ENCODE measurements around the gene KCNIP4.
A peak's percentile ranks its signal among the peaks of the same experiment; 100 is the strongest.

Gene KCNIP4

DNA sequence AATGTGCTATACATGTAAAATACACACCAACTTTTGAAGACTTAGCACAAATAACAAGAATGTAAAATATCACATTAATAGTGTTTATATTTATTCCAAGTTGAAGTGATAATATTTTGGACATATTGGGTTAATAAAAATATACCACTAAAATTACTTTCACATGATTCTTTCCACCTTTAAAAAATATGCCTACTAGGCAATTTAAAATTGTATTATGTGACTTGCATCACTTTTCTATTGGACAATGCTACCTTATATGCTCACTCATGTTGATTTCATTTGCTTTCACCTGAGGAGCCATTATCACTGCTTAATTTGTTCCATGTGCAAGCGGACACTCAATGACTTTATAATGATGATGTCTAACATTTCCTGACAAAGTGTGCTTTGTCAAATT is 1251.8 kb downstream of the KCNIP4 start:
- H3K9me3 ChIP-seq (ENCODE audit: insufficient read depth, low read depth, low read length), result no peaks in the 10 kb centered on the region
- H3K79me2 ChIP-seq (ENCODE audit: insufficient read depth, low read length), result peaks cover 14% of the 10 kb centered on the region
- no peaks in the 10 kb centered on the region for H3K9me2 ChIP-seq (replicated peaks; ENCODE audit: low read depth, low read length)
- H3F3A ChIP-seq (ENCODE audit: low read depth), result no peaks in the 10 kb centered on the region
- no peak overlapping the region for H3K4me2 ChIP-seq (ENCODE audit: low read depth, low read length, poor library complexity, severe bottlenecking)
- no peak overlapping the region for H3K4me3 ChIP-seq (ENCODE audit: low read length, poor library complexity, severe bottlenecking)
- no peak for TF ChIP-seq EZH2phosphoT487 (IDR thresholded peaks at IDR 0.05; ENCODE audit: borderline replicate concordance)
- TF ChIP-seq, protein P1, sequence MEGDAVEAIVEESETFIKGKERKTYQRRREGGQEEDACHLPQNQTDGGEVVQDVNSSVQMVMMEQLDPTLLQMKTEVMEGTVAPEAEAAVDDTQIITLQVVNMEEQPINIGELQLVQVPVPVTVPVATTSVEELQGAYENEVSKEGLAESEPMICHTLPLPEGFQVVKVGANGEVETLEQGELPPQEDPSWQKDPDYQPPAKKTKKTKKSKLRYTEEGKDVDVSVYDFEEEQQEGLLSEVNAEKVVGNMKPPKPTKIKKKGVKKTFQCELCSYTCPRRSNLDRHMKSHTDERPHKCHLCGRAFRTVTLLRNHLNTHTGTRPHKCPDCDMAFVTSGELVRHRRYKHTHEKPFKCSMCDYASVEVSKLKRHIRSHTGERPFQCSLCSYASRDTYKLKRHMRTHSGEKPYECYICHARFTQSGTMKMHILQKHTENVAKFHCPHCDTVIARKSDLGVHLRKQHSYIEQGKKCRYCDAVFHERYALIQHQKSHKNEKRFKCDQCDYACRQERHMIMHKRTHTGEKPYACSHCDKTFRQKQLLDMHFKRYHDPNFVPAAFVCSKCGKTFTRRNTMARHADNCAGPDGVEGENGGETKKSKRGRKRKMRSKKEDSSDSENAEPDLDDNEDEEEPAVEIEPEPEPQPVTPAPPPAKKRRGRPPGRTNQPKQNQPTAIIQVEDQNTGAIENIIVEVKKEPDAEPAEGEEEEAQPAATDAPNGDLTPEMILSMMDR (conservative IDR thresholded peaks at IDR 0.05; ENCODE audit: low read length), result no peak
- no peak overlapping the region for H2AFZ ChIP-seq (ENCODE audit: low read length)
- no peaks in the 10 kb centered on the region for H3K27me3 ChIP-seq (ENCODE audit: insufficient read depth, low read length, poor library complexity, severe bottlenecking)
- peaks cover 13% of the 10 kb centered on the region for H3K4me1 ChIP-seq (ENCODE audit: insufficient read depth, low read length, poor library complexity, severe bottlenecking)
- H4K20me1 ChIP-seq (ENCODE audit: insufficient read depth, low read length, poor library complexity, severe bottlenecking), result peaks cover 4% of the 10 kb centered on the region
- no peaks in the 10 kb centered on the region for H3K36me3 ChIP-seq (ENCODE audit: insufficient read depth, low read length)
- H3K9ac ChIP-seq (ENCODE audit: low read depth, low read length, poor library complexity, severe bottlenecking), result no peak overlapping the region

DNA sequence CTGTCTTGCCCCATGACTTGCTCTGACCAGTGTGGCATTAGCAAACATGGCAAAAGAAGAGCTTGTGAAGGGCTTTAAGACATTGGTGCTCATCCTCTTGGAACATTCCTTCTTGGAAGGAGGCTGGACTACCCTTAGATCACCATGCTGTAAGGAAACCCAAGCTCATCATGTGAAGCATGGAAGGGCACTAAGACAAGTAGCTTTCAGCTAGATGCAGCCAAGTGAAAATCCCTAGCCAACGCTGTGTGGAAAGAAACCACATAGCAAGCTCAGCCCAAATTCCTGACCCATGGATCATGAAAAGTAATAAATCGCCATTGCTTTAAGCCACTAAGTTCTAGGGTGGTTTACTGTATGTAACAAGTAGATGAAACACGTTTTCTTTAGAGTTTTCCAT is 1260.7 kb downstream of the KCNIP4 start:
- H3K27me3 ChIP-seq (ENCODE audit: insufficient read depth, low read length, poor library complexity, severe bottlenecking), result no peaks in the 10 kb centered on the region
- H3K9me3 ChIP-seq (ENCODE audit: insufficient read depth, low read depth, low read length), result no peaks in the 10 kb centered on the region
- no peak overlapping the region for H3K4me3 ChIP-seq (ENCODE audit: low read length, poor library complexity, severe bottlenecking)
- no peaks in the 10 kb centered on the region for H3F3A ChIP-seq (ENCODE audit: low read depth)
- H3K9me2 ChIP-seq (replicated peaks; ENCODE audit: low read depth, low read length), result no peaks in the 10 kb centered on the region
- H3K36me3 ChIP-seq (ENCODE audit: insufficient read depth, low read length), result no peaks in the 10 kb centered on the region
- no peaks in the 10 kb centered on the region for H4K20me1 ChIP-seq (ENCODE audit: insufficient read depth, low read length, poor library complexity, severe bottlenecking)
- H3K4me2 ChIP-seq (ENCODE audit: low read depth, low read length, poor library complexity, severe bottlenecking), result no peak overlapping the region
- H2AFZ ChIP-seq (ENCODE audit: low read length), result no peak overlapping the region
- no peaks in the 10 kb centered on the region for H3K4me1 ChIP-seq (ENCODE audit: insufficient read depth, low read length, poor library complexity, severe bottlenecking)
- no peak for TF ChIP-seq EZH2phosphoT487 (IDR thresholded peaks at IDR 0.05; ENCODE audit: borderline replicate concordance)
- TF ChIP-seq, protein P1 (conservative IDR thresholded peaks at IDR 0.05; ENCODE audit: low read length), result no peak
- H3K79me2 ChIP-seq (ENCODE audit: insufficient read depth, low read length), result no peaks in the 10 kb centered on the region
- no peak overlapping the region for H3K9ac ChIP-seq (ENCODE audit: low read depth, low read length, poor library complexity, severe bottlenecking)

DNA sequence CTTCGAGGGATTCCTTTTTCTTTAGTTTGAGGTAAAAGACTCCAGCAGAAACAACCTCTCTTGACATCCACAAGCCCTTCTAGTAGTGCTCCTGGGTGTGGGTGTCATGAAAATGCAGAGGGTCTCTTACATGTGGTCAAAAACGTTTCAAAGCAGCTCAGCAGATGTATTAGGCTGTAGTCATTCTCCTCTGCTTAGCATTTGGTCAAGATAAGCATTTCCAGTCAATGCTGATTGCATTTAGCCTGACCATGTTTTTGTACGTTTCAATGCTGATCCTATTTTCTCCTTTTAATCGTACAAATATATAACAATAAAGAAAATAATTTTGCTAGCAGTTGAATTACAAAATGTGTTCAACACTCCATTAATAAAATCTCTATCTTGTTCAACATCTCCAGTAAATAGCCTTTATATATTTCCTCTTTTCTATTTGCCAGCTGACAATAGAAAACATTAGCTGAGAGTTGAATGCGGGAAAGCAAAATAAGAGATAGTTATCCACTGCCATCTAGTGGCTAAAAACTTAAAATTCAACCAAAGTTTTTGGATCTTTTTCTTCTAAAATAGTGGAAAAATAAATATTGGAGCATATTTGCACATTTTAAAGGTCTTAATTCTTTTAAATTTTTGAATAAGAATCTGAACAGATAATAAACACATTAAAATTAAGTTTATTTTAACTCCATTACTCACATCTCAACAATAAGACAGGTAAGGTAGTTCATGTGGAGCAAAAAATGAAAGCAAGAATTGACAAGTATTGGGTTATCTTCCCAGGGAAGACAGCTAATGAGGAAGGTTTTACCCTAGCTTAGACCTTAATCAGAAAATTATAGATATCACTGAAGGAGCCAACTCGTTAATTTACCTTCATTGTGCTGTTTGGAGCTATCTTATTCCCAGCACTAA is 1263.5 kb downstream of the KCNIP4 start:
- Histone ChIP-seq H3F3A (ENCODE audit: low read depth) (no peaks in the 10 kb centered on the region), H4K20me1 (ENCODE audit: insufficient read depth, low read length, poor library complexity, severe bottlenecking) (no peaks in the 10 kb centered on the region), H3K79me2 (ENCODE audit: insufficient read depth, low read length) (no peaks in the 10 kb centered on the region), H3K36me3 (ENCODE audit: insufficient read depth, low read length) (no peaks in the 10 kb centered on the region), H2AFZ (ENCODE audit: low read length) (peak overlapping the region; percentile 32), H3K27me3 (ENCODE audit: insufficient read depth, low read length, poor library complexity, severe bottlenecking) (no peaks in the 10 kb centered on the region), H3K4me1 (ENCODE audit: insufficient read depth, low read length, poor library complexity, severe bottlenecking) (no peaks in the 10 kb centered on the region), H3K9me2 (replicated peaks; ENCODE audit: low read depth, low read length) (no peaks in the 10 kb centered on the region), H3K4me2 (ENCODE audit: low read depth, low read length, poor library complexity, severe bottlenecking) (no peak overlapping the region), H3K4me3 (ENCODE audit: low read length, poor library complexity, severe bottlenecking) (no peak overlapping the region), H3K9me3 (ENCODE audit: insufficient read depth, low read depth, low read length) (no peaks in the 10 kb centered on the region), H3K9ac (ENCODE audit: low read depth, low read length, poor library complexity, severe bottlenecking) (no peak overlapping the region)
- no peak for TF ChIP-seq EZH2phosphoT487 (IDR thresholded peaks at IDR 0.05; ENCODE audit: borderline replicate concordance)
- TF ChIP-seq, protein P1 (conservative IDR thresholded peaks at IDR 0.05; ENCODE audit: low read length), result peak; percentile 75
